GM18858 (cell line): Measurements from ENCODE around the gene PELI2.

Experiments used
- ATAC-seq: cut with Tn5 transposase; IDR thresholded peaks from one replicate; pipeline ENCODE4 v1.9.1; 2021; ENCODE audit not compliant: unreplicated experiment

Gene PELI2

DNA sequence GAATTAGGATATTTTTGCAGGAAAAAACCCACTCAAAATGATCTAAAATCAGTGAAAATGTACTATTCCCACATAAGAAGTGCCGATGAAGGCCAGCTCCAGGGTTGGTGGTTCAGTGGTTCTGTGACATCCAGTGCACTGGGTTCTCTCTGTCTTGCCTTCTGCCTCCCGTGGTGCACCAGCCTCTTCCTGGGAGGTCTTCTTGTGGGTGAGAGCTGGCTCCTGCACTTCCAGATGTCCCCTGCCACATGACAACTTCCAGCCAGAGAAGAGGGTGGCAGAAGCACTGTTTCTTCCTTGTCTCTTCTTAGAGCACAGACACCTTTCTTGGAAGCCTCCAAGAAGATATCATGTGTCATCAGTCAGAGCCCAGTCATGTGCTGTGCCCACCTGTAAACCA, 170.9 kb downstream of the PELI2 start:
- no peak for ATAC-seq

DNA sequence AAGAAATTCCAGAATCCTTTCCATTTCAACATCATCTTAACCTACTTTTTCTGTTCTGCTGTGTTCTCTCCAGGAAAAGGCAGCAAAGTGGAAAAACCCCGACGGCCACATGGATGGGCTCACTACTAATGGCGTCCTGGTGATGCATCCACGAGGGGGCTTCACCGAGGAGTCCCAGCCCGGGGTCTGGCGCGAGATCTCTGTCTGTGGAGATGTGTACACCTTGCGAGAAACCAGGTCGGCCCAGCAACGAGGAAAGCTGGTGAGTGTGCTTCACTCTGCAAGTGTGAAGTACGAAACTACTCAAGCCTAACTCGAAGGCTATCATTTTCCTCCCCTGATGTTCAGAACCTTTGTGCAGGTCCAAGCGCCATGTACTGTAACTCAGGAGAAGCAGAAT, 172.0 kb downstream of the PELI2 start:
- no peak for ATAC-seq

DNA sequence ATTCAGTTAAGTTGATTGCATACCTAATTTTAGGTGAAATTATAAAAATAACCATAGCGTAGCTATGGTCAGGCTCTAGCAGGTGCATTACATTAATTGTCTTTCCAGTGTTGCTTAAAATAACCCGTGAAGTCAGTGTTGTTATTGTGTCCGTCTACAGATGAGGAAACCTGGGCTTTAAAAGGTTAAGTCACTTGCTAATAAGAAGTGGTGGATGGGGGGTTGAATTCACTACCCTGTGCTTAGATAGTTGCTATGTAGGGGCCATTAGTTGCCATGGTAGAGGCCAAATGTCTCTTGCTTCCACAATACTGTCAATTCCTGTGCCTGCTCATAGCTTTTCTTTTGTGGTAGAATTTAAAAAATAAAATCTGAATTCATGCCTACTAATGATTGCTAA, 174.8 kb downstream of the PELI2 start:
- no peak for ATAC-seq

DNA sequence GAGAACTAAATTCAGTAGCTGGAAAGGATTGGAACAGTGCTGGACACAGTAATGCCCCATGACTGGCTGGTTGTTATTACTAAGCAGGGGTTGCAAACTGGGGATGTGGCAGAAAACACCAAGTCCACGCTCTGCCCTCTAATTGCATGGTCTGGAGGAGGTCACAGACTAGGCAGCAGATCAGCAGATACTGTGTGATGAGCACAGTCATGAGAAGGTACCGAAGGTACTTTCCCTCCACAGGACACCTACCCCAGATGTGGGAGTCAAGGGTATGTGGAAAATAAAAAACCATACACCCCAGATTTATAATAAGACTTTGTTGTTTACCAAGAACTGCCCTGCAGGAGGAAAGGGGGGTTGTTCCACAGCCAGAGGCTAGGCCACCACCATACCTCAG, 175.3 kb downstream of the PELI2 start:
- ATAC-seq, result no peak

DNA sequence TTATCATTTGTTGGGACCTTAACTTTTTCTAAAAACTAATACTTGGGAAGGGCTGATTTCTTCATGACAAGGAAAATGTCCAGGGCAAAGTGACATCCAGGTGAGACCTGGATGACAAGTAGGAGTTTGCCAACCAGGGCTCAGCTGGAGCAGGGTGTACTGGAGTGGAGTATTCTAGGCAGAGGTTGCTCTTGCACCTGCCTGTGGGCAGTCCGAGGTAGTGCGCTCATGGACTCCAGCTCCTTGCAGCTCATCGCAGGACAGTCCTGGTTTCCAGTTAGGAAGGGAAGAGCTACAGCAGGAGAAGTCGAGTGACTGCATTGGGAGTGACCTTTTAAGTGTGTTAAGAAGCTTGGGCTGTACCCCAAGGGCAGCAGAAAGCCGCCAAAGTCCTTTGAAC, 175.9 kb downstream of the PELI2 start:
- ATAC-seq, result peak; percentile 63

DNA sequence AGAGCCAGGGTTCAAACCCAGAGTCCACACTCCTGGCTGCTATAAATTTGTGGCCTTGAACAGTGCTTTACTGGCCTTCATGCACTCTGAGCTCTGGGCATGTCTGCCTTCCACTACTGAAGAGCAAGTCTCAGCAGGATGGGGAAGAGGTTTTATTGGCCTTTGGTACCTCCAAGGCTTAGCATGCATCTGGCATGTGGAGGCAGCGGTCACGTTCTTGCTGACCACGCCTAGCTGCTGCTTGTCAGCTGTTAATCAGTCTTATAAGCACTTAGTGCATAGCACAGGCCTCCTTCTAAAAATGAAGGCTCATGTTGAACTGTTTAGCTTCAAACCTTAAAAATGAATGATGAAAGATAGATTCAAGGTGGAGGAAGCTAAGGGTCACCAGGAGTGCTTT, 177.5 kb downstream of the PELI2 start:
- ATAC-seq, result no peak

DNA sequence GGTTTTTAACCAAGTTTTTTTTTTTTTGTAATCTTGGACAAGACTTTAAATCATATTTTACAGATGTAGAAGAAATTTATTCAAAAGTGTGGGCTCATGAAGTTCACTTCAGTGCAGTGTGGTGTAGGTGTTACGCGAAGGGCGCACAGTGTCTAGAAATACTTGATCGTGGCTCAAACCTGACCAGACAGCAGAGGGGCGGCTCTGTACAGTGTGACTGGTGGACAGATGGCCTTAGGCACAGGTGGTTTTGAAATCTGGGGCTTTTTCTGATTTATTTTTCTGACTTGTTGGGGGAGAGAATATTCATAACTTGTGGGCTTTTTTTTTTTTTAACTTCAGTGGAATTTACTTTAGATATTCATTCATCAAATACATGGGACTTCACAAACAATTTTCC, 179.2 kb downstream of the PELI2 start:
- no peak for ATAC-seq

DNA sequence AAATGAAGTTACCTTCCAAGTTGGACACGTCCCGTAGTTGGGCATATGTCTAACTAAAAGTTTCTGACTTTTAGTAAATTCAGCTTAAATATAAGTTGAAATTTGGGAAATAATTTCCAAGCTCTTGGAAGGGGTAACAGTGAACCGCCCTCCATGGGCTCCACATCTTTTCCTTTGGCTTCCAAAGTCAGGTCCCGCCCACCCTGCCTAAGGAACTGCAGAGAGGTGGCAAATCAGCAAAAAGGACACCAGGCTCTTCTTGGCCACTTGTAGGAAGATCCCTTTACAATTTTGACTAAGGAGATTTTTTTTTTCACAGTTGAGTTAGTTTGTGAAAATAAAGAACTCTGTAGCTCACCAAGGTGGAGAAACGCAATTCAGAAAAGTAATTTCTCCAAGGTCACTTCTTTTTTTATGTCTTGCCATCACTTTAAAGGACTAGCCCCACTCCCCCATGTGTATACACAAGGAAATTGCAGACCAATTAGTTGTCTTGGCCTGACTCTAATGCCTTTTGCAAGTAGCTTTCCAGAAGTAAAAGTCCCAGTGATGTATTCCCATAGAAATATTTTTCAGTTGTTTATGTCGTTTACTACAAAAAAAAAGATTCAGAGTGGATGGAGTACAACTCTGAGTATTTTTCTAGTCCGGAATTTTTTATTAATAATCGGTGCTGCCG, 181.2 kb downstream of the PELI2 start:
- ATAC-seq, result no peak

DNA sequence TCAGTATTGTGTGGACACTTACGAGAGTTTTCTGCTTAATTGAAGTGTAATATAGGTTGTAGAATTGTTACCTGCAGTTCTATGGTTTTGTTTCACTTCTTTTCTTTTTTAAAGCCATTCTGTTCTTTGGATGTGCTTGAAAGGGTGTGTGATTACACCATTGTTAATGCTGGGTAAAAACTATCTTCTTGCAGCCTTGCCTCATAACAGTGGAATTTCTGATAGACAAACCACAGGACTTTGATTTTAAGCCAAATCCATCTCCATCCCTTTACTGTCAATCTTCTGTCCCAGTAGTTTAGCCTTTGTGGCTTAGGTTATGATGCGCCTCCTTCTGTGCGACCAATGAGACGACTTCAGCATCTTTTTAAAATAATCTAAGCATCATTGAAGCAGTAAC, 182.3 kb downstream of the PELI2 start:
- no peak for ATAC-seq

DNA sequence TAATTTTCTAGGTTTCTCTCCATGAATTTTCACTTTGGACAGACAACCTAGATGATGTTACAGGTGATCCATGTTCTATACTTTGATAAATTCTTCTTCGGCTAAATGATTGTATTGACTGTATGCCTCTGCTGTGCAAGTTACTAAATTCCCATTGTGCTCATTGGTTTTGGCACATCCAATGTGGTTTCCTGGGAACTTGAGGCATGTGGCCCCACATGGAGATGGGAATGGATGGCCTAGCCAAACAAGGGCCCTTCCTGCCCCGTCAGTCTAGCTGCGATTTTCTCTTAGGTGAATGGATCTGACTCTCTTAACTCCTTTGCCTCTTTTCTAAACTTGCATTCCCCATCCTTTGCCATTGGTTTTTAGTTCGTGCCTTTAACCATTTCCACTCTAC, 186.2 kb downstream of the PELI2 start:
- ATAC-seq, result no peak

DNA sequence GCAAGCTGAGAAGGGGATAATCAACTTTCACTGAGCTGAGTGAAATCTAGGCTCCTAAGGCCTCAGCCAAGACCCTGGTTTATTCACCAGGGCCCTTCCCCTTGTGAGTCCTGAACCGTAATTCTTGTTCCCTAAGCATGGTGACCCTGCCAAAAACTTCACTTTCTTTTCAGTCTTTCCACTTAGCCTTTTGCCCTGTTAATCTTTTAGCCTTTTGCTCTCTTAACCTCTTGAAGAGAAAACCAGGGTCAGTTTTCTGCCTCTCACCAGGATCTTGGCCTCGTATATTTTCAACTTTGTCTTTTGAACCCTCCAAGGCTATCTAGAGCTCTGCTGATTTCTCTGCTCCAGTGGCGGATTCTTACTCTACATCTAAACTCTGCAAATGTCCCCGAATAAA, 191.0 kb downstream of the PELI2 start:
- ATAC-seq, result no peak

DNA sequence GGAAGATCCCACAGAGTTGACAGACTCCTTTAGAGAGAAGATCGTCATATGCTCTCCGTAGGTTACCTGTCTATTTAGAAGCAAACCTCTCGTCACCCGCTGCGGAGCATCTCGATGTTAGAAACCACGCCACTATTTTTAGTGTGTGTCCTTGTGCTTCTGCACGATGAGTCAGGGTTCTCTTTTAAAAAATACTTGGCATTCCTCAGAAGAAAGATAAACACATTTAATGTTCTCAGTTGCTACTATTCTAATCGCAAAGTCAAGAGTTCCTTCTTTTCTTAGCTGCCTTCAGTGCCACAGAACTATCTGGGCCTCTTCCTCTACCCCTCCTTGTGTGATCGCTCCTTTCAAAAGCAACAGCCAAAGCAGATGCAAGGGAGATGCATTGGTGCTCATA, 192.4 kb downstream of the PELI2 start:
- no peak for ATAC-seq

DNA sequence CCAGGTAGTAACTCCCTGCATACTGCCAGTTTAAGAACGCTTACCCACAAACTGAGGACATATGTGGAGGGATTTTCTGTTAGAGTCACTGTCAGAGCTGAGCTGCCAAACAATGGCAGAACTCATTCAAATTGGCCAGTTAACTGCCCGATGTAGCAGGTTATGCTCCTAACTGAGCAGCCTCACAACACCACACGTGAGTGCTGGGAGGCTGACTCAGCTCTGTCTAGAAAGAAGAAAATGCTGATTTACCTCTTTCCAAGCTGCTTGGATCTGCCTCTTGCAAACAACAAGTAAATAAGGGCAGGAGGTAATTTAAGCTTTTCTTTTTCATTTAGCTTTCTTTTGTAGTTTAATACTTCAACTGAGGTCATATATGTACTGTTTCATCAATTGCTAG, 195.6 kb downstream of the PELI2 start:
- ATAC-seq, result no peak

DNA sequence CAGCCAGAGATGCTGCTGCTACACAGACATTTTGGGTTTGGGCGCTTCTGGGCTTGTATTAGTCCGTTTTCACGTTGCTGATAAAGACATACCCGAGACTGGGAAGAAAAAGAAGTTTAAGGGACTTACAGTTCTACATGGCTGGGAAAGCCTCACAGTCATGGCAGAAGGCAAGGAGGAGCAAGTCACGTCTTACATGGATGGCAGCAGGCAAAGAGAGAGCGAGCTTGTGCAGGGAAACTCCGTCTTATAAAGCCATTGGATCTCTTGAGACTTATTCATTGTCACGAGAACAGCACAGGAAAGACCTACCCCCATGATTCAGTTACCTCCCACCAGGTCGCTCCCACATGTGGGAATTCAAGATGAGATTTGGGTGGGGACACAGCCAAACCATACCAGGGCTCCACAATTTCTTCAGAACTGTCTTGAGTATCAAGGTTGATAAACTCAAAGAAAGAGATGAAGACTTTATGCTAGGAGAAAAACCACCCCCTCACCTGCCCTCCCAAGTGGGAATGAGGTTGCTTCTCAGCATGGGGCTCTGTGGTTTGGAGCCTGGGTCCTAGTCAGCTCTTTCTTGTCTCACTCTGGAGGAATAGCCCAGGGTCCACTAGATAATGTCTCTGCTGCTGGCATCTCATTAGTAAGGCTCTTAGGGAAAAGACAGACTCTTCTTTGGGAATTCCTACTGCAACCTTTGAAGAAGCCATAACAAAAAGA, 200.3 kb downstream of the PELI2 start:
- ATAC-seq, result no peak

DNA sequence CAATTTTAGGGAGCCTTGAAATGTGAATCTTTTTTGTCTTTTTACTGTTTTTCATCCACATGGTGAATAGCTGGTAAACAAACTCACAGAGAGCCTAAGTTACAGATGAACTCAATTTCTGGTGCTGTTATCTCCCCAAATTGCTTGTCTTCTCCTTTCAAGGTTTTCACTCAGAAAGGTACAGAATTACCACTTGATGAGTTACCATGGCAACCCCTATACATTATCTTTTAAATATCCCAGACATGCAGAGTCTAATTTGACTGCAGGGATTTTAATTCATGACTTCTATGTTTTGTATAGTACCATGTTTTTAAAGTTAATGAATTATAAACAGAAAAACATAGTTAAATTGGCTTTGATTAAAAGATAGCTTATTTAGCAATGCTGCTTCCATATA, 203.7 kb downstream of the PELI2 start:
- ATAC-seq, result no peak

DNA sequence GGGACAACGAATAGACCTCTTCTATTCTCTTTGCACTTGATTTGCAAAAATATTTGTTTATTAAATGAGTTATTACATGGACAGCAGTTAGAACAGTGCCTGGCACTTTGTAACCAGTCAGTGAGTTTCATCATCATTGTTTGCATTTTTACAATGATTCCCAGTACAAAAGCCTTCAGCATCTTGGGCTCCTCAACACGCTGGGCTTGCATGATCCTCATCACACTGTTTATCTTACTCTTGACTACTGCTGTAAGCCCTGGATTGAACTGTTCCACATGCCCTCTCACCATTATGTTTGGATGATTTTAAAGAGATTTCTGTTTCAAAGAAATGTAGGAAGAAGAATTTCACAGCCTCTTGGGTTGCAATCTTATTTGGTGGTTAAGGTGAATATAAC, 204.3 kb downstream of the PELI2 start:
- no peak for ATAC-seq

DNA sequence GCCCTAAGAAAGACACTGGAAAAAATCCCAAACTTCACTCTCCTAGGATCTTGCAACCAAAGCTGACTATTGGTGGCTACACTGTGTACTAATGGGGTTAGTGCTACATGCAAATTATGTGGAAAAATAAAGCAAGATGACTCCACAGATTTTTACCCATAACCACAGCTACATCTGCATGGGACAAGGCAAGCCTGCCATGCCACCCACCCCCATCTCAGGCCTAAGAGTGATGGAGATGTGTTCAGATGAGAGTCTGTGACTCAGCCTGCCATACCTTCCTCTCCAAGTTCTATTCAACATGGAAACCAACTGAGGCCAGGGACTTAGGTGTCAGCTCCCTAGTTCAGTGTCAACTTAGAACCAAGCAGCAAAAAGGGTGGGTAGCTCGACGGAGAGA, 206.2 kb downstream of the PELI2 start:
- ATAC-seq, result no peak

DNA sequence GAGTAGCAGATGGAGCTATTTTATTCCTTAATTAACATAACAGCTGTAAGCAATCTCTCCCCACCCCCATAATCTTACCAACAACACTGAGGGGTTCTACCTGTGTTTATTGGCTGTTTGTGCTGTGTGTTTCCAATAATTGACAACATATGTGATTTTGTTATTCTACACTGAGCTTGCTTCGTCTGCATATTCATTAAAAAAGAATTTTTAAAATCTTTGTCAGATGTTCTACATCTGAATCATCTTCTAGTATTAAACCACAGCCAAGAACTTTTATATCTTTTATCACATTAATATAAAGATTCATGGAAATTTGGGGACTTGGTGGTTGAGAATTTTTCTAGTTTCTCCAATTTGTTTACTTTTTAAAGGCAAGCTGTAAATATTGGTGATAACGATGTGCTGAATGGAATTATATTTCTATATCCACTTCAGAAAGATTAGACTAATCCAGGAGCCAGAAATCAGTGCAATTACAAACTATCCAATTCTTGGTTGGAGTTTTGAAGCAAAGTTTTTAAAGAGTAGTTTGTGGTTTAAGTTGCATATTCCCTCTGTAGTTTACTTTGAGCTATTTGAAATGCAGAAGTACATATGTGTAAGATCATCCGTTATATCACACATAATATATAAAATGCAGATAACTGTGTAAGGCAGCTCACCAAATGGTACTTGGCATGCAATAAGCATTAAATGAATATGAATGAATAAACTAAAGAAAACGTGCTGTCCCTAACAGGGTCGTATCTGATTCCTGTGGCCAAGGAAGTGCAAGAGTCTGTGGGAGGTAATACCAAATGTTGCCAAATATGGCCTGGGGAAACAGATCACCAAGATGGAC, 206.9 kb downstream of the PELI2 start:
- ATAC-seq, result no peak

DNA sequence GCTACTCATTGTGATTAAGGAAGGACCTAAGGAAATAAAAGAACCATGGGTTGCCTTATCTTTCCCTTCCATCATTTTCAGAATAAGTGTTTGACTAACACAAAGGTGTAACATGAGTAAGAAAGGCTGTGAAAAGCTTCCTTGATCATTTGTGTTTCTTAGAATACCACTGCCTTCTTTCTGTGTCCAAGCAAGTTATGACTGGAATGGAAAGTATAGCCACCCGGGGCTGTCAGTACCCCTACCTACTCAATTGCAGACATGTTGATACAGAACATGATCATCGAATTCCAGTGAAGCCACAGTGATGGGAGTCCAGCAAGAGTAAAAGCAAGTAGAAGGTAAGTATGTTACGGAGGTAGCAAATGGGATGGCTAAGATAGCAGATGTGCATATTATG, 209.8 kb downstream of the PELI2 start:
- ATAC-seq, result no peak

DNA sequence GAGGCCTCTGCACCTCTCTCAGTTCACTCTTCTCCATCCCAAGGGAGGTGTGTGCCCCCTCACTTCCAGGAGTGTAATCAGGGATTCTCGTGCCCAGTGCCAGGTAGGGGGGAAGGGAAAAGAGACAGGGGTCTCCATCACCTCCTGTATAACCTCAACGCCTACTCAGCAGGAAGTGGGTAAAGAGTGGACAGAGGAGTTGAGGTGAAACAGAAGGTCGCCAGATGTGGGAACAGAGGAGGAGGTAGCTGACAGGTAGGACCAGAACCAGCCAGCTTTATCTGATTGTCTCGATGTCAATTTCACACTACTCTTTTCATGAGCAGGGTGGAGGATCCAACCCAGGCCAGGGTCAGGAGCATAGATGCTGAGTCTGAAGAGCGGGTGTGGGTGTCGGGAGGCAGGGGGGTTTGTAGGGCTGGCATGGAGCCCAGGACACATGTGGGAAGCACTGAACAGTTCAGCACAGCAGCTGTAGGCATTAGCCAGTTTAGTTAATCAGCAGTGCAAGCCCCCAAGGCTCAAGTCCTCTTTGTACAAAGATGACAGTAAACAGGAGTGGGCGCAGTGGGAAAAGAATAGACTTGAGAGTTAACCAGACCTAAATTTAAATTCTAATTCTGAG, 213.5 kb downstream of the PELI2 start:
- no peak for ATAC-seq
